BE2C (cell line): ENCODE measurements around the gene RELN. TPM values are rescaled to one million over a fixed set of nuclear protein-coding genes. Genes with fewer than 3 reads are reported as not detected.
"Not testable (repeated sequence)": the region's sequence is repeated elsewhere in the genome, so short reads cannot be mapped to it uniquely, and the experiment has no call there.

ENCODE experiments used
- DNase-seq: peaks from one replicate; pipeline ENCODE4 v3.0.0-alpha.2; 2020
- H3K27me3 ChIP-seq: fragments of 250-450 bp; sonication (Bioruptor Pico); 2 replicates; pipeline ENCODE4 v1.5.1; 2020; ENCODE audit warnings: mild to moderate bottlenecking
- H3K36me3 ChIP-seq: fragments of 250-450 bp; sonication (Bioruptor Pico); 2 replicates; pipeline ENCODE4 v1.5.1; 2020; ENCODE audit warnings: mild to moderate bottlenecking
- H3K4me1 ChIP-seq: fragments of 250-450 bp; sonication (Bioruptor Pico); 2 replicates; pipeline ENCODE4 v1.5.1; 2020
- H3K4me3 ChIP-seq: 2 replicates; pipeline ENCODE4 v1.5.1; 2011; ENCODE audit warnings: low read depth, low read length
- H3K9me3 ChIP-seq: fragments of 250-450 bp; sonication (Bioruptor Pico); 2 replicates; pipeline ENCODE4 v1.5.1; 2020
- CTCF ChIP-seq: IDR thresholded peaks from 2 replicates; pipeline ENCODE4 v1.5.1; 2012; ENCODE audit warnings: mild to moderate bottlenecking, low read depth, low read length
- polyA plus RNA-seq: library from polyadenylated mRNA; unstranded; fragments of >200 nt; gene quantifications from one replicate; pipeline ENCODE4 v1.2.1, GENCODE V29; 2012; ENCODE audit warnings: low read depth, missing spikeins; ENCODE audit not compliant: insufficient read length, insufficient read depth

RELN gene
- polyA plus RNA-seq: 71.3 TPM

- DNase-seq: peak; percentile 82
- Histone ChIP-seq H3K9me3 (no peaks in the 10 kb centered on the region), H3K27me3 (no peaks in the 10 kb centered on the region), H3K4me3 (peak within 1 kb of the TSS; percentile 89), H3K36me3 (no peaks in the 10 kb centered on the region; the same call in 1 of the 2 replicates), H3K4me1 (peaks cover 4% of the 10 kb centered on the region)
- TF ChIP-seq CTCF: no peak
These were observed at the start of gene RELN for GRCh38 chr7:103989200-103989784. TSS of gene RELN (minus strand) at chr7:103989658. CDS start at chr7:103989356, 302 bp downstream.

GRCh38 chr7:104038136-104038535 lies 48.7 kb upstream of the RELN start:
- Histone ChIP-seq H3K27me3 (no peaks in the 10 kb centered on the region), H3K4me3 (no peak overlapping the region), H3K9me3 (no peaks in the 10 kb centered on the region), H3K4me1 (no peaks in the 10 kb centered on the region), H3K36me3 (no peaks in the 10 kb centered on the region)
- TF ChIP-seq CTCF: no peak
- no peak for DNase-seq

- H3K9me3 ChIP-seq, H3K4me3 ChIP-seq, H3K27me3 ChIP-seq, DNase-seq, H3K36me3 ChIP-seq, H3K4me1 ChIP-seq: not testable (repeated sequence)
These were observed 47.4 kb upstream of the RELN start for GRCh38 chr7:104036889-104037288.

GRCh38 chr7:104035351-104035750 lies 45.9 kb upstream of the RELN start:
- Histone ChIP-seq H3K9me3 (no peaks in the 10 kb centered on the region), H3K27me3 (no peaks in the 10 kb centered on the region), H3K4me1 (peaks cover 3% of the 10 kb centered on the region; the same call in 1 of the 2 replicates), H3K4me3 (no peak overlapping the region), H3K36me3 (no peaks in the 10 kb centered on the region)
- DNase-seq: no peak
- no peak for TF ChIP-seq CTCF

- peaks cover 3% of the 10 kb centered on the region; the same call in 1 of the 2 replicates for H3K4me1 ChIP-seq
- H3K27me3 ChIP-seq: no peaks in the 10 kb centered on the region
- no peak overlapping the region for H3K4me3 ChIP-seq
- no peaks in the 10 kb centered on the region for H3K9me3 ChIP-seq
- H3K36me3 ChIP-seq: no peaks in the 10 kb centered on the region
- no peak for DNase-seq
- no peak for TF ChIP-seq CTCF
These were observed 45.2 kb upstream of the RELN start for GRCh38 chr7:104034679-104035078.

- Histone ChIP-seq H3K27me3 (no peaks in the 10 kb centered on the region), H3K36me3 (no peaks in the 10 kb centered on the region), H3K9me3 (no peaks in the 10 kb centered on the region), H3K4me3 (no peak overlapping the region), H3K4me1 (peaks cover 3% of the 10 kb centered on the region; the same call in 1 of the 2 replicates)
- no peak for TF ChIP-seq CTCF
- DNase-seq: no peak
These were observed 44.4 kb upstream of the RELN start for GRCh38 chr7:104033837-104034236.

- H3K4me3 ChIP-seq: no peak overlapping the region
- no peak for DNase-seq
- TF ChIP-seq CTCF: no peak
These were observed 43.0 kb upstream of the RELN start for GRCh38 chr7:104032486-104032885.

More at GRCh38 chr7:104032486-104032885, 43.0 kb upstream of the RELN start:
- Histone ChIP-seq H3K36me3 (no peaks in the 10 kb centered on the region), H3K27me3 (no peaks in the 10 kb centered on the region), H3K4me1 (peaks cover 6% of the 10 kb centered on the region), H3K9me3 (no peaks in the 10 kb centered on the region)
